ENCODE results near the gene IL26. TPM values are rescaled to one million over a fixed set of nuclear protein-coding genes. Genes with fewer than 3 reads are reported as not detected.

The IL26 gene
- total RNA-seq, 1 donor from 2014 or later, result not detected

- no peak overlapping the region for H3K4me3 ChIP-seq (ENCODE audit: insufficient read depth, low read depth, low read length)
- no peaks in the 10 kb centered on the region for H3K79me2 ChIP-seq (ENCODE audit: insufficient read depth, low read length)
- H3K9me3 ChIP-seq (ENCODE audit: insufficient read depth, low read depth, low read length), result no peaks in the 10 kb centered on the region
- H3K4me1 Mint-ChIP-seq (ENCODE audit: low read depth, unreplicated experiment), result no peaks in the 10 kb centered on the region
- TF ChIP-seq CTCF (IDR thresholded peaks at IDR 0.05; ENCODE audit: insufficient read depth, low read depth, low read length) (no peak), EZH2 (IDR thresholded peaks at IDR 0.05; ENCODE audit: insufficient read depth, low read length) (no peak)
- peaks cover 44% of the 10 kb centered on the region for H3K27me3 ChIP-seq (ENCODE audit: insufficient read depth, low read length)
- DNase-seq (ENCODE audit: low read depth), result no peak
- peaks cover 4% of the 10 kb centered on the region for H3K9me3 Mint-ChIP-seq (ENCODE audit: unreplicated experiment)
- no peak overlapping the region for H2AFZ ChIP-seq (ENCODE audit: low read depth, low read length)
- H3K4me3 Mint-ChIP-seq (ENCODE audit: unreplicated experiment), result no peak overlapping the region
- peaks cover 19% of the 10 kb centered on the region for H3K27me3 Mint-ChIP-seq (ENCODE audit: low read depth, unreplicated experiment)
- H4K20me1 ChIP-seq (ENCODE audit: insufficient read depth, low read length), result no peaks in the 10 kb centered on the region
- no peak for FAIRE-seq
- H3K36me3 Mint-ChIP-seq (ENCODE audit: low read depth, unreplicated experiment), result no peaks in the 10 kb centered on the region
- no peaks in the 10 kb centered on the region for H3K4me1 ChIP-seq (ENCODE audit: insufficient read depth, low read length)
- no peak overlapping the region for H3K9ac ChIP-seq (ENCODE audit: low read length)
- H3K4me2 ChIP-seq (ENCODE audit: low read length), result no peak overlapping the region
- H3K27ac ChIP-seq (ENCODE audit: low read depth, low read length), result no peak overlapping the region
- H3K36me3 ChIP-seq (ENCODE audit: insufficient read depth, low read length), result no peaks in the 10 kb centered on the region
- no peak overlapping the region for H3K27ac Mint-ChIP-seq (ENCODE audit: unreplicated experiment)
Measured at GRCh38 chr12:68207276-68207675, 18.3 kb downstream of the IL26 start.

GRCh38 chr12:68206446-68206845 is 19.2 kb downstream of the IL26 start:
- H3K4me3 Mint-ChIP-seq (ENCODE audit: unreplicated experiment), result no peak overlapping the region
- Histone ChIP-seq H3K27me3 (ENCODE audit: insufficient read depth, low read length) (peaks cover 45% of the 10 kb centered on the region), H3K9me3 (ENCODE audit: insufficient read depth, low read depth, low read length) (no peaks in the 10 kb centered on the region), H3K4me1 (ENCODE audit: insufficient read depth, low read length) (no peaks in the 10 kb centered on the region), H3K9ac (ENCODE audit: low read length) (no peak overlapping the region), H2AFZ (ENCODE audit: low read depth, low read length) (no peak overlapping the region), H4K20me1 (ENCODE audit: insufficient read depth, low read length) (no peaks in the 10 kb centered on the region), H3K4me3 (ENCODE audit: insufficient read depth, low read depth, low read length) (no peak overlapping the region), H3K36me3 (ENCODE audit: insufficient read depth, low read length) (no peaks in the 10 kb centered on the region), H3K4me2 (ENCODE audit: low read length) (no peak overlapping the region), H3K27ac (ENCODE audit: low read depth, low read length) (no peak overlapping the region), H3K79me2 (ENCODE audit: insufficient read depth, low read length) (no peaks in the 10 kb centered on the region)
- H3K27ac Mint-ChIP-seq (ENCODE audit: unreplicated experiment), result no peak overlapping the region
- DNase-seq (ENCODE audit: low read depth) (no peak), FAIRE-seq (no peak)
- peaks cover 19% of the 10 kb centered on the region for H3K27me3 Mint-ChIP-seq (ENCODE audit: low read depth, unreplicated experiment)
- no peaks in the 10 kb centered on the region for H3K9me3 Mint-ChIP-seq (ENCODE audit: unreplicated experiment)
- TF ChIP-seq EZH2 (IDR thresholded peaks at IDR 0.05; ENCODE audit: insufficient read depth, low read length), result no peak
- TF ChIP-seq CTCF (IDR thresholded peaks at IDR 0.05; ENCODE audit: insufficient read depth, low read depth, low read length), result no peak
- H3K4me1 Mint-ChIP-seq (ENCODE audit: low read depth, unreplicated experiment), result no peaks in the 10 kb centered on the region
- no peaks in the 10 kb centered on the region for H3K36me3 Mint-ChIP-seq (ENCODE audit: low read depth, unreplicated experiment)

- Histone ChIP-seq H3K27me3 (ENCODE audit: insufficient read depth, low read length) (peaks cover 55% of the 10 kb centered on the region), H4K20me1 (ENCODE audit: insufficient read depth, low read length) (no peaks in the 10 kb centered on the region), H3K79me2 (ENCODE audit: insufficient read depth, low read length) (no peaks in the 10 kb centered on the region), H3K27ac (ENCODE audit: low read depth, low read length) (no peak overlapping the region), H3K36me3 (ENCODE audit: insufficient read depth, low read length) (no peaks in the 10 kb centered on the region), H3K4me2 (ENCODE audit: low read length) (no peak overlapping the region), H3K9ac (ENCODE audit: low read length) (no peak overlapping the region), H3K4me1 (ENCODE audit: insufficient read depth, low read length) (peaks cover 8% of the 10 kb centered on the region), H2AFZ (ENCODE audit: low read depth, low read length) (no peak overlapping the region), H3K9me3 (ENCODE audit: insufficient read depth, low read depth, low read length) (no peaks in the 10 kb centered on the region), H3K4me3 (ENCODE audit: insufficient read depth, low read depth, low read length) (no peak overlapping the region)
- Mint-ChIP-seq H3K27me3 (ENCODE audit: low read depth, unreplicated experiment) (peaks cover 25% of the 10 kb centered on the region), H3K4me3 (ENCODE audit: unreplicated experiment) (no peak overlapping the region), H3K4me1 (ENCODE audit: low read depth, unreplicated experiment) (peaks cover 11% of the 10 kb centered on the region), H3K9me3 (ENCODE audit: unreplicated experiment) (peaks cover 1% of the 10 kb centered on the region), H3K27ac (ENCODE audit: unreplicated experiment) (no peak overlapping the region), H3K36me3 (ENCODE audit: low read depth, unreplicated experiment) (no peaks in the 10 kb centered on the region)
- FAIRE-seq (no peak), DNase-seq (ENCODE audit: low read depth) (no peak)
- no peak for TF ChIP-seq CTCF (IDR thresholded peaks at IDR 0.05; ENCODE audit: insufficient read depth, low read depth, low read length)
- TF ChIP-seq EZH2 (IDR thresholded peaks at IDR 0.05; ENCODE audit: insufficient read depth, low read length), result no peak
Measured at GRCh38 chr12:68203460-68203875, 22.1 kb downstream of the IL26 start.
